Measurements from ENCODE around the gene MAGI2. TPM values are rescaled to one million over a fixed set of nuclear protein-coding genes. Genes with fewer than 3 reads are reported as not detected.
"Not testable (repeated sequence)": the region's sequence is repeated elsewhere in the genome, so short reads cannot be mapped to it uniquely, and the experiment has no call there.

The MAGI2 gene
- total RNA-seq, 1 donor from 2014 or later, result 10.7 TPM

DNA sequence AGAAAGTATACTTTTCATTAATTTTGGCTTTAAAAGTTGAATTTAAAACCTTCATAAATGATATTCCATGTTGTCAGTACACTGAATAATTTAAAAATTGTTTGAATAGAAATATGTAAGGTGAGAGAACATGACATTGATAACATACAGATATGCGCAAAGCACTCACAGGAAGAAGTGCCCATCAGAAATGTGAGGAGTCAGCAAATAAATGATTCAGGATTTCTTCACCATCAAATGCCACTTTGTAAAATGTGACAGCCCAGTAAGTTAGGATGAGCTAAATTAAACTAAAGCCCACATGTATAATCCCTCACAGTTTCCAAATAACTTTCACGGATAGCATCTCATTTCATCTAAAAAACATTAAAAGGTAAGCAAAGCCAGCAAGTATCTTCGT lies 417.6 kb downstream of the MAGI2 start:
- H3K27me3 Mint-ChIP-seq (ENCODE audit: unreplicated experiment), result no peaks in the 10 kb centered on the region
- H3K27ac Mint-ChIP-seq (ENCODE audit: unreplicated experiment), result no peak overlapping the region
- no peak for DNase-seq (ENCODE audit: extremely low spot score, unreplicated experiment)
- H3K4me1 Mint-ChIP-seq (ENCODE audit: unreplicated experiment), result no peaks in the 10 kb centered on the region
- TF ChIP-seq, protein P1, sequence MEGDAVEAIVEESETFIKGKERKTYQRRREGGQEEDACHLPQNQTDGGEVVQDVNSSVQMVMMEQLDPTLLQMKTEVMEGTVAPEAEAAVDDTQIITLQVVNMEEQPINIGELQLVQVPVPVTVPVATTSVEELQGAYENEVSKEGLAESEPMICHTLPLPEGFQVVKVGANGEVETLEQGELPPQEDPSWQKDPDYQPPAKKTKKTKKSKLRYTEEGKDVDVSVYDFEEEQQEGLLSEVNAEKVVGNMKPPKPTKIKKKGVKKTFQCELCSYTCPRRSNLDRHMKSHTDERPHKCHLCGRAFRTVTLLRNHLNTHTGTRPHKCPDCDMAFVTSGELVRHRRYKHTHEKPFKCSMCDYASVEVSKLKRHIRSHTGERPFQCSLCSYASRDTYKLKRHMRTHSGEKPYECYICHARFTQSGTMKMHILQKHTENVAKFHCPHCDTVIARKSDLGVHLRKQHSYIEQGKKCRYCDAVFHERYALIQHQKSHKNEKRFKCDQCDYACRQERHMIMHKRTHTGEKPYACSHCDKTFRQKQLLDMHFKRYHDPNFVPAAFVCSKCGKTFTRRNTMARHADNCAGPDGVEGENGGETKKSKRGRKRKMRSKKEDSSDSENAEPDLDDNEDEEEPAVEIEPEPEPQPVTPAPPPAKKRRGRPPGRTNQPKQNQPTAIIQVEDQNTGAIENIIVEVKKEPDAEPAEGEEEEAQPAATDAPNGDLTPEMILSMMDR (IDR thresholded peaks at IDR 0.05), result no peak
- H3K4me3 Mint-ChIP-seq (ENCODE audit: unreplicated experiment), result no peak overlapping the region
- no peaks in the 10 kb centered on the region for H3K36me3 Mint-ChIP-seq (ENCODE audit: unreplicated experiment)
- H3K9me3 Mint-ChIP-seq (ENCODE audit: unreplicated experiment), result no peaks in the 10 kb centered on the region

DNA sequence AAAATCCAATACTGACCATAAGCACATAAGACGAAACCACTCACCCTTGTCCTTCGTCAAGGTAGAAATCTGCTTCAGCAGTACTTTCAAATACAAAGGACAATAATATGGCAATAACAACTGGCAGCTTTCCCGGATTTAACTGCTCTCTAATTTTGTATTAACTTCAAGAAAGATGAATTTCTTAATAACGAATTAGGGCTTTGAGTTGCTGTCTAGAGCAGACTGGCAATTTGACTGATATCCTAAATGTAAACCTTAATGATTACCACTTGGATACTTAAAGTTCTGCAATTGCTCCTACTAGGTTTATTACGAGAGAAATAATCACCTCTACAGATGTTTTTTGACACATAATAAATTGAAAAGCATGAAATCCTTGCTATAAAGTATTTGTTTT lies 418.7 kb downstream of the MAGI2 start:
- TF ChIP-seq, protein P1 (IDR thresholded peaks at IDR 0.05), result no peak
- no peaks in the 10 kb centered on the region for H3K27me3 Mint-ChIP-seq (ENCODE audit: unreplicated experiment)

DNA sequence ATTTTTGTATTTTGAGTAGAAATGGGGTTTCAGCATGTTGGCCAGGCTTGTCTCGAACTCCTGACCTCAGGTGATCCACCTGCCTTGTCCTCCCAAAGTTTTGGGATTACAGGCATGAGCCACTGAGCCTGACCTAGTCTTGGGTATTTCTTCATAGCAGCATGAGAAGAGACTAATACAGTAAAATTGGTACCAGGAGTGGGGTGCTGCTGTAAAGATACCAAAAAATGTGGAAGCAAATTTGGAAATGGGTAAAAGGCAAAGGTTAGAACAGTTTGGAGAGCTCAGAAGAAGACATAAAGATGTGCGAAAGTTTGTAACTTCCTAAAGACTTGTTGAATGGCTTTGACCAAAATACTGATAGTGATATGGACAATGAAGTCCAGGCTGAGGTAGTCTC lies 433.8 kb downstream of the MAGI2 start:
- H3K9me3 Mint-ChIP-seq (ENCODE audit: unreplicated experiment), result peaks cover 44% of the 10 kb centered on the region
- H3K27me3 Mint-ChIP-seq (ENCODE audit: unreplicated experiment); H3K27ac Mint-ChIP-seq (ENCODE audit: unreplicated experiment); H3K4me3 Mint-ChIP-seq (ENCODE audit: unreplicated experiment); DNase-seq (ENCODE audit: extremely low spot score, unreplicated experiment); H3K36me3 Mint-ChIP-seq (ENCODE audit: unreplicated experiment); H3K4me1 Mint-ChIP-seq (ENCODE audit: unreplicated experiment): not testable (repeated sequence)

More for the DNA sequence above, 418.7 kb downstream of the MAGI2 start:
- DNase-seq (ENCODE audit: extremely low spot score, unreplicated experiment), result no peak
- H3K9me3 Mint-ChIP-seq (ENCODE audit: unreplicated experiment), result no peaks in the 10 kb centered on the region
- no peaks in the 10 kb centered on the region for H3K36me3 Mint-ChIP-seq (ENCODE audit: unreplicated experiment)
- no peak overlapping the region for H3K4me3 Mint-ChIP-seq (ENCODE audit: unreplicated experiment)
- H3K27ac Mint-ChIP-seq (ENCODE audit: unreplicated experiment), result no peak overlapping the region
- H3K4me1 Mint-ChIP-seq (ENCODE audit: unreplicated experiment), result no peaks in the 10 kb centered on the region

DNA sequence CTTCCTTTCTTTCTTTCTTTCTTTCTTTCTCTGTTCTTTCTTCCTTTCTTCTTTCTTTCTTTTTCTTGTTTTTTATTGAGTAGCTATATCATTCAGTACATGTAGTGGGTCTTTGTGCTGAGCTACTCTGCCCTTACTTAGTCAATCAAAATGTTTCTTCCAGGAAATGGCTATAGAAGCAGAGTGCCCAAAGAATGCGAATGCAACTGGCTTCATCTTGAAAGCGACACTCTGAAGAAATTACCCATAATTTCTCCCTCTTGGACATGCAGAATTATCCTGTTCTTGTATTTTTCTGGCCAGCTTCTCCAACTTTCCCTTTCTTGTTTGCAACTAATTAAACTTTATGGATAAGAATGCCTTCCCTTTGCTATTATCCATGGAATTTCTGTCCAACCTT lies 441.5 kb downstream of the MAGI2 start:
- no peak overlapping the region for H3K4me3 Mint-ChIP-seq (ENCODE audit: unreplicated experiment)

DNA sequence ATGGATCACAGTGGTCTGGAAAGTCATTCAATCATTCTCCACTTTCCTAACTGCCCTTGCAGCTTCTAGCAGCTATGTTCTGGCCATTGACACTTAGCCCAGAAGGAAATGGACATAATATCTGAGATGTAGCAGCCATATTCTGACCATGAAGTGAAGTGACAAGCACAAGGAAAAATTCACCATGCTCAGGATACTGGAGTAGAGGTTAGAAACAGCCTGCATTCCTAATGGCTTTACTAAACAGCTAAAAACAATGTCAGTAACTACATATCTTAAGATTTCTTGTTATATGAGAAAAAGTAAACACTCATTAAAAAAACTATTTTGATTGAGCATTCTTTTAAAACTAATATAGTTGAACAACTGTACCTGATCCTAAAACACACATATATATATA lies 443.8 kb downstream of the MAGI2 start:
- no peaks in the 10 kb centered on the region for H3K9me3 Mint-ChIP-seq (ENCODE audit: unreplicated experiment)
- no peak overlapping the region for H3K27ac Mint-ChIP-seq (ENCODE audit: unreplicated experiment)
- H3K4me3 Mint-ChIP-seq (ENCODE audit: unreplicated experiment), result no peak overlapping the region
- no peak for DNase-seq (ENCODE audit: extremely low spot score, unreplicated experiment)
- no peaks in the 10 kb centered on the region for H3K36me3 Mint-ChIP-seq (ENCODE audit: unreplicated experiment)
- H3K4me1 Mint-ChIP-seq (ENCODE audit: unreplicated experiment), result no peaks in the 10 kb centered on the region
- peaks cover 2% of the 10 kb centered on the region for H3K27me3 Mint-ChIP-seq (ENCODE audit: unreplicated experiment)
- TF ChIP-seq, protein P1 (IDR thresholded peaks at IDR 0.05), result no peak

More for the DNA sequence above, 441.5 kb downstream of the MAGI2 start:
- DNase-seq (ENCODE audit: extremely low spot score, unreplicated experiment), result no peak
- Mint-ChIP-seq H3K4me1 (ENCODE audit: unreplicated experiment) (no peaks in the 10 kb centered on the region), H3K9me3 (ENCODE audit: unreplicated experiment) (peaks cover 4% of the 10 kb centered on the region), H3K27me3 (ENCODE audit: unreplicated experiment) (peaks cover 2% of the 10 kb centered on the region), H3K36me3 (ENCODE audit: unreplicated experiment) (no peaks in the 10 kb centered on the region), H3K27ac (ENCODE audit: unreplicated experiment) (no peak overlapping the region)
- TF ChIP-seq, protein P1 (IDR thresholded peaks at IDR 0.05), result no peak

DNA sequence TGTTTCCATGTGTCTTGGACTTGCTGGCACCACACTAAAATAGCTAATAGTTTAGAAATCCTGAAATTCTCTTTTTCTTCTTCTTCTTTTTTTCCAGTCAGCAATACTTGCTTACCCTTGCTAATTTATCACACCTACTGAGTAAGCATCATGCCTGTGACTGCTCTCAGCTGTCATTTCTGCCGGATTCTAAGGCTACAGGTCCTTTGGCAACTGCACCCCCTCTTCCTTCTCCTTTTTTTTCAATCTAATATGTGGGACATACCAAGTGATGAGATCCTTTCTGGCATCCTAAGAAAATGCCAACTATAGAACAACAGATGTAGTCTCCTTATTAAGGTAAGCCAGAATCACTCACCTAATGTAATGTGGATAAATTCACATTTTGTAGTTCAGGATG lies 444.7 kb downstream of the MAGI2 start:
- Mint-ChIP-seq H3K27me3 (ENCODE audit: unreplicated experiment) (peaks cover 2% of the 10 kb centered on the region), H3K4me3 (ENCODE audit: unreplicated experiment) (no peak overlapping the region), H3K9me3 (ENCODE audit: unreplicated experiment) (peaks cover under 1% of the 10 kb centered on the region), H3K36me3 (ENCODE audit: unreplicated experiment) (no peaks in the 10 kb centered on the region), H3K27ac (ENCODE audit: unreplicated experiment) (no peak overlapping the region), H3K4me1 (ENCODE audit: unreplicated experiment) (no peaks in the 10 kb centered on the region)
- no peak for DNase-seq (ENCODE audit: extremely low spot score, unreplicated experiment)
- TF ChIP-seq, protein P1 (IDR thresholded peaks at IDR 0.05), result no peak

Data from osteocyte (in vitro differentiated cells).